Measurements from ENCODE around the gene IDH3B.
"Not testable (repeated sequence)": the region's sequence is repeated elsewhere in the genome, so short reads cannot be mapped to it uniquely, and the experiment has no call there.

IDH3B gene

DNA sequence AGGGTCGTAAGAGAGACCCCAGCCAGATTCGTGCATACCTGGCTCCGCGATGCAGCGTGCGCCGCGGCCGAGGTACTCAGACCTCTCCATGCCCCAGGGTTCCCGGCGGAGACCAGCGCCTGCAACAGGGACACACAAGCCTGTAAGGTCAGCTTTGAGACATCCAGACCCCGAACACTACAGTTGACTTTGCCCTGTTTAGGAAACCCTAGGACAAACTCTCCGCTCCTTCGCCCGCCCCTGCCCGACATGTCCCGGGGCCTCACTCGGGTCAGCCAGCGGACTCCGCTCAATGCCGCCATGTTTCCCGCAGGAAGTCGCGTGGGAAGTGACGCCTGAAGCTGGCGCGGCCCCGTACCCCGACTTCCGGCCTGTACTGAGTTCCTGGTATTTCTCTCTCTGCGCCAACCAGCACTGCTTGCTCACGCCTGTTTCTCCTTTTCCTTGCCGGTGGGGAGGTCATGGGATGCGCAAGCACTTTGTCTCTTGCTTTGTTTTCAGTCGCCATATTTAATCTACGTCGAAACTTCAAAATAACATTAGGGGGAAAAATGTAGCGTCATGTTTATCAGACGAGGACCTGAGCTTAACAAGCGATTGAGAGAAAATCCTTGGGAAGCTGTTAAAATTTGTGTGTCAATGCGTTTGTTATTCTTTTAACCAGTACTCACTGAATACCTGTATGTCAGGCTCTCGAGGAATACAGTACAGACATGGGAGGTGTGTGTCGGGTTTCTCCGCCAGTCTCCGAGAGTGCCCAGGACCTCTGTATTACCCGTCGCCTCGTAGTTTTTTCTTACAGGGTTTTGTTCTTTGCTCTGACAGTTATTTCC is at the start of gene IDH3B:
TSS of gene IDH3B (minus strand) at position 330 of the 833 bp plus-strand sequence. CDS start at position 302, 28 bp downstream.
- DNase-seq (ENCODE audit: low read depth), result peak; percentile 86

DNA sequence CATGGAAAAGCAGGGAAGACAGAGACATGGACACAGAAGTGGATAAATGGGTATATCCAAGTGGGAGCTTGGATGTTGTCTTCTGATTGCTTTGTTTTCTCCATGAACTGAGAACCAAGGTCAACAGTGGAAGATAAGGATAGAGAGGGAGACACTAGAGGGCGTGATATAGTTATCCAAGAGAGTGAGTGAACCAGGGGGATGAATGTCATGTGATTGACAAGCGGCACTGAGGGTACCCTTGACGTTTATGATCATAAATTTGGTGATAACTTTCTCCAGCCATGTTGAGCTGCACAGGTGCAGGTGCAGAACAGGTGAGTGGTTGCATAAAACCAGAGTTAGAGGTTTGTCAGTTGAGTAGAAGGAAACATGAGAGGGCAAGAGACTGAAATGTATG is 49.3 kb upstream of the IDH3B start:
- DNase-seq (ENCODE audit: low read depth), result no peak

DNA sequence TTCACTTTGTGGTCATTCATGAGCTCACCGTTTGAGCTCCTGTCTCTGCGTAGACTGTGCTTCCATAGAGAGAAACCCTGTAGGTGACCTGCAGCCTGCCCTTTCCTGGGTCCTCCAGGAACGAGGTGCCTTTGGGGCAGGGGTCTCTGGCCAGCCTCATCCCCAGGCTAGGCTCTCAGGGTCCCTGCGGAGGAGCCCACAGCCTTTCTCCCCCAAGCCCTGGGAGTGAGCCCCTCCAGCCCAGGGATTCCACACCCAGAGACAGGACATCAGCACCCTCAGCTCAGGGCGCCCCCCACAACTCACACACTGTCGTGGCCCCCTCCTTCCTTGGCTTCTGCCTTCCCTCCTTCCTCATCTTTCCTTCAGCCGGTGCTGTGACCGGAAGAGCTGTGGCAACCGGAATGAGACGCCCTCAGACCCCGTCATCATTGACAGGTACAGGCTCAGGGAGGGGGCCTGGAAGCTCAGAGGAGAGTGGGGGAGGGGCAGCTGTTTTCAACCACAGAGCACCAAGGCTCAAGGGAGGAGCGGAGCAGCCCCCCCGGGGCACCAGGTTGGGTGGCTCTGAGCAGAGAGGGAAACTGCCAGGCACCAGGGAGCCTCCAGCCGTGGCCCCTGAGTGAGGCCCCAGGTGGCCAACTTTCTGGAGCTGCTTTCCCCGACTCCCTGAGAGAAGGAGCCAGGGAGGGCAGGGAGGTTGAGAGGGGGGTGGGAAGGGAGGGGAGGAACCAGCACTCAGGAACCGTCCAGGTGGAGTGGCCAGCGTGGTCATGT is 45.4 kb upstream of the IDH3B start:
- no peak for DNase-seq (ENCODE audit: low read depth)

DNA sequence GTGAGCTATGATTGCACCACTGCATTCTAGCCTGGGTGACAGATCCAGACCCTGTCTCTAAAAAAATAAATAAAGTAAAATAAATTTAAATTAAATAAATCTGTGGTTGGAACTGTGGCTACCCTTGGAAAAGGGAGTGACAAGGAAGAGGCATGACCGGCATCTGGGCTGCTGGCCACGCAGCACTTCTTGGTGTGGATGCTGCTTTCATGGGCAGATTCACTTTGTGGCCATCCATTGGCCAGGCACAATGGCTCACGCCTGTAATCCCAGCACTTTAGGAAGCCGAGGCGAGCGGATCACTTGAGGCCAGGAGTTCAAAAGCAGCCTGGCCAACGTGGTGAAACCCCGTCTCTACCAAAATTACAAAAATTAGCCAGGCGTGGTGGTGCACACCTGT is 44.6 kb upstream of the IDH3B start:
- no peak for DNase-seq (ENCODE audit: low read depth)

DNA sequence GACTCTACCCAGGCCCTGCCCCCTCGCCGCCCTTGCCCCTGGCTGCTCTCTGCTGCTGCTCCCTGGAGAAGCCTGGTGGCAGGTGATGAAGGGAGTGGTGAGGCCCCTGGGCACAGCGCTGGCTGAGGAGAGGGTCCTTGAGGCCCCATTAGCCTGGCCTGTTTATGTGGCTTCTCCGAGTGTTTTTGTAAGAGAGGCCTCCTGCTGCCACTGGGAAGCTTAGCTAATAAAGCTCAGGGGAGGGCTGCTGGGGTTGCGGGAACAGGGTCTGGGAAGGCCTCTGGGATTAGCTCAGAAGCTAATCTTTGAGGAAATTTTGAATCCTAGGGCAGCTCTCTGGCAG is 44.0 kb upstream of the IDH3B start:
- DNase-seq (ENCODE audit: low read depth), result no peak

DNA sequence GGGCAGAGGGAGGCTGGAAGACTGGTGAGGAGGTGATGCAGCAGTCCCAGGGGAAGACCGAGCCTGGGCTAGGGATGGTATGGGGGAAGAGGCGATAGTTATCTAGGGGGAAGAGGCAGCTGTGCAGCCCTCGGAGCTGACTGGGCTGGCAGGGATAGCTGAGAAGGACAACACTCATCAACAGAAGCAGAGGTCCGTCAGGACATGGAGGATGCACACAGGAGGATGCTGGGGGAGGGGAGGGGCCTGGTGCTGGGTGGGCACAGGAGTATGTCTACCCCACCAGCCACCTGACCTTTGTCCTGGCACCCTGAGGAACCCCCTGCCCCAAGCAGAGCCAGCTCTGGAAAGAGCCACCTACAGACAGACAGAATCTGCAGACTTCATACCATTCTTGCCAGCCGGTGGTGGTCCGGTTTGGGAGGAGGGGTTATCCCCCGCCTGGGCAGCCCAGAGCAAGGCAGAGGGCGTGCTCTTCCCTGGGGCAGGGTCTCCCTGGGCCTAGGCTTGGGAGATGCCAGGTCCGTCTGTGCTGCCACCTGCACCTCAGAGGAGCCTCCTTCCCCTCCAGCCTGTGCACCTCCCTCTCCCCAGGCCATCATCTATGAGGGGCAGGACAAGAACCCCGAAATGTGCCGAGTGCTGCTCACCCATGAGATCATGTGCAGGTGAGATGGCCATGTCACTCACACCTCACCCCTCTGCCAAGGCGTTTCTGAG is 43.5 kb upstream of the IDH3B start:
- DNase-seq (ENCODE audit: low read depth), result no peak

DNA sequence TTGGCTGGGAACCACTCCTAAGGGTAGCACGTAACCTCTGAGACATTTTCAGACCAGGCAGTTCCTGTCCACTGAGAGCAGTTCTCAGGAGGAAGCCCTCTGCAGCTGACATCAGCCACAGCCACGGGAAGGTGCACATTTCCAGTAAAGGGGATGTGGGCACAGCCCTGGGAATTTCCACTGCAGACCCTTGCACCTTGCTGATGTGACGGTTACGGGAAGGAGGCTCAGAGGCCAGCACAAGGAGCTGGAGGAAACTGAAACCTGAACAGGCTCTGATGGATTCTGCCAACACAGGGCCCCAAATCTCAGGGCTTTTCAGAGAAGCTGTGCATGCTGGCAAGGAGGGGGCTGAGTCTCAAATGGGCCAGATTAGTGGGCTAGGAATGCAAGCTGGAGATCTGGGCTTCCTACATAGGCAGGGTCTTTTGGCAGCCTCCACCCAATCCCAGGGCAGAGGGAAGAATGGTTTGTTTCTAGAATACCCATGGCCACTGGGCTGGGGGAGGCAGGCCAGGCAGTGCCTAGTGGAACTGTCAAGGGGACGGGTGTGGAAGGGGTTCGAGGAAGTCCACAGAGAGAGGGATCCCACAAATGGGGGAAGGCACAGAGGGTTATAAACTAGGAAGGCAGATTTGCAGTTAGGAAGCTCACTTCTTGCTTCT is 42.8 kb upstream of the IDH3B start:
- no peak for DNase-seq (ENCODE audit: low read depth)

DNA sequence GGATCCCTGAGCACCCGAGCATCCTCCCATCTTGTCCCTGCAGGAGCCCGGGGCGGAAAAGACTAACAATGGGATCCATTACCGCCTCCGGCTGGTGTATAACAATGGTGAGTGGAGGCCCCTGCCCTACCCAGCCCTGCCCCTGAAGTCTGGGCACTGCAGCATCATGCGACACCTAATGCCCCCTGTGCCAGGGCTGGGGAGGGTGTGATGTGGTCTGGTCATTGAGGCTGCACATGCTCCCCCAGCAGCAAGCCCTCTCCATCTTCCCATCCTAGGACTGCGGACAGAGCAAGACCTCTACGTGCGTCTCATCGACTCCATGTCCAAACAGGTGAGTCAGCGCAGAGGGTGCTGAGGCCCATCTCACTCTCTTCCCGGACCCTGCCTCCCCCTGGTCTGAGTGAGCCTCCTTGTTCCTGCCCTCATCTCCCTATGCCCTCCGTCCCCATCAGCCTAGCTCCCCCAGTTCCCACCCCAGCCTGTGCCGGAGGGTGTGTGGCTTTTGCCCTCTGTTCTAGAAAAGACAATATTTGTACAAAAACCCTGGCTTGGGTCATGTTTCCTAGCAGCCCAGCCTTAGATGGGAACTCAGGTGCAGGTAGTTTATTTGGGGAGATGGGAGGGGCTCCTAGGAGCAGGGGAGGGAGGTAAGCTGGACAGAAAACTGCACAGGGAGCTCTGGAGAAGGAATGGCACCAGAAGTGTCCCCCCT is 42.1 kb upstream of the IDH3B start:
- no peak for DNase-seq (ENCODE audit: low read depth)

DNA sequence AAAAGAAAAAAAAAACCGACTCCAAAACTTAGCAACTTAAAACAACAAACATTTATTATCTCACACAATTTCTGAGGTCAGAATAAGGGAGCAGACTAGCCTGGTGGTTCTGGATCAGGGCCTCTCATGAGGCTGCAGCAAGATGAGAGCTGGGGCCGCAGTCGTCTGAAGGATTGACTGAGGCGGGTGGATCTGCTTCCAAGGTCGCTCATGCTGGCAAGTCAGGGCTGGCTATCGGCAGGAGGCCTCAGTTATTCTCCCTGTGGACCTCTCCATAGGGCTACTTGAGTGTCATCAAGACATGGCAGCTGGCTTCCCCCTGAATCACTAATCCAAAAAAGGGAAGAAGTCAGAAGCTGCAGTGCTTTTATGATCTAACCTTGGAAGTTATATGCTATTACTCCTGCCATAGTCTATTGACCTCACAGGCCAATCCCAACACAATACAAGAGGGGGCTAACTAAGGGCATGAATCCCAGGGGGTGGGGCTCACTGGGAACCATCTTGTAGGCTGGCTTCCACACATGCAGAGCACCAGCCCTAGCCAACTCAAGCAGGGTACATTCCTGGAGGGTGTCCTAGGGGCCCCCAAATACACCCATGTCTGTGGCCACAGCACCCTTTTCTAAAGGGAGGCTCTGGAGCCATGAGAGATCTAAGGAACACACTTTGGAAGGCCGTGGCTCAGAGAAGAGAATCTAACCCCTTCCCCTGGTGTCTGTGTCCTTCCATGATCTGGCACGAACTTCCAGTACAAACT is 39.9 kb upstream of the IDH3B start:
- DNase-seq (ENCODE audit: low read depth), result no peak

DNA sequence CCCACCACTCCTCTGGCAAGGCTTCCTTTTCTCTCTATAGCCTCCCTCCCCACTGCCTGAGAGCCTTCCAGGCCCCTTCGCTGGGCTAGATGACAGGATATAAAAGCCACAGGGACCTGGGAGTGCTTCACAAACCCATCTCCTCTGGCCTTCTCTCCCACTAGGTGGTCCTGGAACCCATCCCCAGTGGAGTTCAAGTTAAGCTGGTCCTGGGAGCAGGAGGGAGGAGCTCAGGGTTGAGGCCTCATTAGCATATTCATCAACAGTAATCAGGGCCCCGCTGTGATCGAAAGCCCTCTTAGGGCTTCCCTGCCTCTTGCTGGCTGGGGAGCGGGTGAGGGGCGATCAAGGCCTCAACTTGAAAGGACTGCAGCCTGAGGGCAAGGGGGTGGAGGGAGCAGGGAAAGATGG is 37.7 kb upstream of the IDH3B start:
- DNase-seq (ENCODE audit: low read depth), result no peak

DNA sequence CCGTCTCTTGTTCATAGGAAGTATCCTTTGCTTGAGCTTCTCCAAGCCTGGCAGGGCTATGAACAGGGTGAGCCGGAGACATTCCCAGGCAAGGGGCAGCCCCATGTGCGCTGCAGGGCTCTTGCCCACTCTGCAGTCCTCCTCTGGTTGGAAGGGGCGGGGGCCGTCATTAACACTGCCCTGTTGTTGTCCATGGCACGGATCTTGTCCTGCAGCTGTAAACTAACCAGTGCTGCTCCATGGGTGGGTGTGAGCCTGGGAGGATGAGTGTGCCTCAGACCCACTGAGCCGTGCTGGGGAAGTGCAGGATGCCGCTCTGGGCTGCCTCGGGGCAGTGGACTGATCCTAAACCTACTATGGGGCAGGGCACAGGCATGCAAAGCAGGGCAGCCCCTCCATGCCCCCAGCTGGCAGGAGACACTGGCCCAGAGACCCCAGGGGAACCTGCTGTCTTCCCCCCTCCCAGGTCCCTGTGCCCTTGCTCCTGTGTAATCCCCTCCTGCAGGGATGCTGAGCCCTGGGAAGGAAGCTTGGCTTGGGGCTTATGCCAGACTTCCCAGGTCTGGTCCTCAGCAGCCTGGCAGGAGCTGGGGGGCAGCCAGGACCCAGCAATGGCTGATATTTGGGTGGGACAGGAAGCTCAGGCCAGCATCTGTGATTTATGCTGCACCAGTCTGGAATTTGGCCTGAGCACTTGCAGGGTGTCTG is 37.1 kb upstream of the IDH3B start:
- DNase-seq (ENCODE audit: low read depth), result no peak

DNA sequence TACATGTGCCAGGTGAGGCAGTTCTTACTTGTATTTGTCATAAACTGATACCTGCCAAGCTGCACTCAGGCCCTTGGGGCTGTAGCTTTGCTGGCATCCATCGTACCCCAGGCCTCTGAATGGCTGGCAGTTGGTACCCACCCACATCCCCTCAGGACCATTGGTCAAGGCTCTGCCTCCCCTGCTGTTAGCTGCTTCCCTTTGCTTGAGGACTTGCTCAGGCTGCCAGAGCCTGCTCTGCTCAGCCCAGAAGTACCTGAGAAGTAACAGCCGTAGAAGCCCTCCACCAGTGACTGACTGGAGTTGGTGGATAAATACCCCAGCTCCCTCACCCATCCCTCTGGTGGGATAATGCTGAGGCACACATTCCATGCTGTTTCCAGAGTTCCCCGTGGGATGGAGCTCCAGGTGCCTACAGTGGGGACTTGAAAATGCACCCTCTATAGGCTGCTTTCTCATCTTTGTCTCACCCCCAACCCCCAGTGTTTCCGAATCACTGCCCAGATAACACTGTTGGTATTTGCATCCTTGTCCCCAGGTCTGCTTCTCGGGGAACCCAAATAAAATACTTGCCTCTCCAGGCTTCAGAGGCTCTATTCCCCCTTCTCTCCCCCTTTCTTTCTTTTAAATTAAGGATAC is 35.9 kb upstream of the IDH3B start:
- no peak for DNase-seq (ENCODE audit: low read depth)

DNA sequence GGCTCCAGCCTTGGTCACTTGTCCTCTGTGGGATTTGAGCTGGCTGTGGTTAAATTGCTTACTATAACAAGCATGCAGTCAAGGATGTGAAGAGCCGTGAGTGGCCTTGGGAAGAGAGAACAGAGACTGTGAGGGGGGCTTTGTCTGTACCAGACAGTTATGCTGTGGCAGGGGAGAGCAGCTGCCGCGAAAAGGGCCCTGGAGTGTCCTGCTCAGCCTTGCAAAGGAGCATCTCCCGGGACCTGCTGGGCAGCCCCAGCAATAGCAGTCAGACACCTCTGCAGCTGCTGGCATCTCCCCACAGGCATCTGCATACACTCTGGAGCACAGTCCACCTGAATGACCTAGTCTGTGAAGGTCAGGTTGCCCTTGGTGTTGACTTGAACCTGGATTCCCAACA is 34.9 kb upstream of the IDH3B start:
- DNase-seq (ENCODE audit: low read depth), result no peak

DNA sequence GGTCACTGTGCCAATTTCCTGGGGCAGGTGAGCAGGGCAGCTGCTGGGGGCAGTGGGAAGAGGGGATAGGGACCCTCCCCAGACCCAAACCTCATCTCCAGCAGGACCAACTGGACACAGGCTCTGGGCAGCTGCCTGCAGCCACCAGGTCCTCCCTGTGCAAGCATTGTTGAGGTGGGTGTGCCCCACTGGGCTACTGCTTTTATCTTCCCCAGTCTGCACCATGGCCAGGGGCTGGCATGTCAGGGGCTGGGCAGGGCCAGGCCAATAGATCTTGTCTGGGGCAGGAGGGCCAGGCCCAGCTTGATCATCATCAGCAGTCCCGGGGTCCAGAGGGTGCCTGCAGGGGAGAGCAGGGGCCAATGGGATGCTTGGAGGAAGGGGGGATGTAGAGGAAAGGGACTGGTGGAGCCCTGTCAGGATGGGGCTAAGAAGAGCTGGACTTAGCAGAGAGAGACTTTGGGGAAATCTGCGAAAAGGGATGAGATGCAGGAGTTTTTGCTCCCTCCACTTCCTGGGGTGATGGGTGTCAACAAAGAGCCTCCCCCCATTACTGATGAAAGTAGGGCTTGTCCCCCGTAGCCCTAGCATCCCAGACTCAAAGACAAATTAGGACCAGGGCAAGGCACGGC is 34.3 kb upstream of the IDH3B start:
- no peak for DNase-seq (ENCODE audit: low read depth)

DNA sequence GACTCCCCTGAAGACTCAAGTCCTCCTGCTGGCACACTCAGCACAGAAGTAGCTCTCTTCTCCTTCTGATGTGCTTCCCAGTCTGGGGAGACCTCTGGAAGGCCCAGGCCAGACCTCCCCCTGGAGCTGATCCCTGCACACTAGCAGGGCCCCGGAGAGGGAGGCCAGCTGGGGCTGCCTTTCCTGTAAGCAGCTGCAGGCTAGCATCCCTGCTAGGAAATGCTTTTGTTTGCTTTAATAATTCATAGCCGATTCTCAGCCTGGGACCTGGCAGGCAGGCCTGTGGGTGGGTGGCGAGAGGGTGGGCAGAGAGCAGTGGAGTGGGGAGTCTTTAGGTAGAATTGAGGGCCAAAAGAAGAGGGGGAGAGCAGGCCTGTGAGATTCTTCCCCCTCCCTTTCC is 33.8 kb upstream of the IDH3B start:
- no peak for DNase-seq (ENCODE audit: low read depth)

DNA sequence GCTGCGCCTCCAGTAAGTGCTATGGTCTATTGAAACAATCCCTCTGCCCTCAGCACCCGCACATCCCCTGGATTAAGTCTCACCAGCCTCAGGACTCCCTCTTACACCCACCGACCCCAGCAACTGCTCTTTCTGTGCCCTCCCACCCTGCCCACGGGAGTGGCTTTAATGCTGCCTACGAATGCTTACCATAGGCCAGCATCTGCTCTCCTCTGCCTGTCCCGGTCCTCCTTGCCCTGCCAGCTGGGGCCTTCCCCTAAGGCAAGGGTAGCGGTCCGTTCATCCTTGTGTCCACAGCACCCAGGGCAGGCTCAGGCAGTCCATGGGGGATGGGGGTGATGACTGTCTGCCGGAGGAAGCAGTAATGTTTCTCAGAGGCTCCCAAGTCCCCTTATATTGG is 32.6 kb upstream of the IDH3B start:
- DNase-seq (ENCODE audit: low read depth), result no peak

DNA sequence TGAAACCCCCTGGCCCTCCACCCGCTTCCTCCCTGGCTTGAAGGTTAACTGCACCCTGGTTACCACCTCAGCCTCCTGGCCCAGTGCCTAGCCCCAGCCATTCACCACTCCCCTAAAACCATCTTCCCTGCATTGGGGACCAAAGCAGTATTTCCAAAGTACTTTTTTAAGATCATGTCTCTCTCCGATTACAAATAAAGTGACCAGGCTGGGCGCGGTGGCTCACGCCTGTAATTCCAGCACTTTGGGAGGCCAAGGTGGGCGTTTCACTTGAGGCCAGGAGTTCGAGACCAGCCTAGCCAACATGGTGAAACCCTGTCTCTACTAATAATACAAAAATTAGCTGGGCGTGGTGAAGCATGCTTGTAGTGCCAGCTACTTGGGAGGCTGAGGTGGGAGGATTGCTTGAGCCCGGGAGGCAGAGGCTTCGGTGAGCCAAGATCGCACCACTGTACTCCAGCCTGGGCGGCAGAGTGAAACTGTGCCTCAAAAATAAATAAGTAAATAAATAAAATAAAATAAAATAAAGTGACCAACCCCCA is 32.0 kb upstream of the IDH3B start:
- not testable (repeated sequence) for DNase-seq (ENCODE audit: low read depth)

DNA sequence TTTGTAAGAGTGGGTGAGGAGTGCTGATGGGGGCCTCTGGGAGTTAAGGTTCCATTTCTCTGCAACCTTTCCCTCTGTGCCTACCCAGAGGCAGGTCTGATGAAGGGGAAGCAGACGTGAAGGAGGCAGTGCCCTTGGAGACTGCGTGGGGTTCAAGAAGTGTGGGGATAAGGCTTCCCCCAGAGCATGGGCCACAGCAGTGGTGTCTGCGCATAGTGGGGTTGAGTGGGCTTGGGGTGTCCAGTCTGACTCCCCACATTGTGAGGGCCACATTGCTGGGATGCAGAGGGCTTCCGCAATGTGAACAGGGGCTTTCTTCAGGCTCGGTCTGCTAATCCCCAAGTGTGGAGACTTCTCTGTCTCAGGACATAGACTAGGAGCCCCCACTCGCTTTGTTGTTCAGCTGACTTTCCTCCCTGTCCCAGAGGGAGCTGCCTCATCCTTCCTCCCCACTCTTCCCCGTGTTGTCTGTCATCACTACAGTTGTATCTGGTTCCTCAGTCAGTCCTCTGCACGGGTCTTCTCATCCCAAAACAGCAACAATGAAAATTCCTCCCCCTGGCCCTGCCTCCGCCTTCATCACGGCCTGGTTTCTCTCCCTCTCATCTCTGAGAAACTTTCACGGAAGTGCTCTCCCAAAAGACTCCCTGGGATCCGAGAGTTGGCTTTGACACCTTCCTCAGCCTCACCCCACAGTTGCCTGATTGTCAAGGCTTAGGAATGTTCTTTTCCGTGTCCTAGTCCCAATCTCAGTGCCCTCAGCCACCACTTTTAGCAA is 31.4 kb upstream of the IDH3B start:
- no peak for DNase-seq (ENCODE audit: low read depth)
